M059J (cell line): ENCODE measurements around the gene PNMA8A. TPM values are rescaled to one million over a fixed set of nuclear protein-coding genes. Genes with fewer than 3 reads are reported as not detected.
"Not testable (repeated sequence)": the region's sequence is repeated elsewhere in the genome, so short reads cannot be mapped to it uniquely, and the experiment has no call there.

Experiments used
- DNase-seq: peaks from one replicate; pipeline ENCODE4 v3.0.0-alpha.2; 2012; ENCODE audit warnings: low read depth
- total RNA-seq: library from RNA; depleted of rRNA; stranded (reverse); fragments of >200 nt; shearing (Covaris generic); gene quantifications from 2 replicates; pipeline ENCODE4 v1.2.3, GENCODE V29; 2014

Gene PNMA8A
- total RNA-seq, 1 experiment from 2014 or later = 5.0 TPM

DNA sequence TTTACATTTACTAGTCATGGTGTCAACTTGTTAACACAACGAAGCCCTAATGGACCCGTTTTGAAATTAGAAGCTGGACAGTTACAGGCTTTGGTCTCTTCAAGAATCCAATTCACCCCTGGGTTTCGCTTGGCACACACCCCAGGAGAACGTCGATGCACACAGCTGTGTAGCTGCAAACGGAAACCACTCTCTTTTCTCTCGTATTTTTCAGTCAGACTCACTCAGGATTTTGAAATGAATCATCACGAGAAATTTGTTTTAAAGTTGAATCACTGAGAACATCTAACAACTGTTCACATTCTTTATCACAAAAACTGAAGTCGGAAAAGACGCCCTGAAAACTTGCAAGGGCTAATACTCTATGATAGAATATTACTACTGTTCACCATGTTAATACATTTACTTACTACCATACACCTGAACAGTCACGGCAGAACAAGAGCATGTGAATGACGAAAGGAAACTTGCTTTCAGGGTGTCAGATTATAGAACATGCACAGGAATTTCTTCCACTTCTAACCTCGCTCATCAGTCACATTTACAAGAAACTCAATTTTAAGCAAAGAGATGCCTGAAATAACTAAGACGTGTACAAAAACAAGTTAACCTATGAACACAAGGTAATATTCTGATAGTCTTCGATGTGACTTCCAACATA, 4.7 kb downstream of the PNMA8A start:
- peak; percentile 64 for DNase-seq

DNA sequence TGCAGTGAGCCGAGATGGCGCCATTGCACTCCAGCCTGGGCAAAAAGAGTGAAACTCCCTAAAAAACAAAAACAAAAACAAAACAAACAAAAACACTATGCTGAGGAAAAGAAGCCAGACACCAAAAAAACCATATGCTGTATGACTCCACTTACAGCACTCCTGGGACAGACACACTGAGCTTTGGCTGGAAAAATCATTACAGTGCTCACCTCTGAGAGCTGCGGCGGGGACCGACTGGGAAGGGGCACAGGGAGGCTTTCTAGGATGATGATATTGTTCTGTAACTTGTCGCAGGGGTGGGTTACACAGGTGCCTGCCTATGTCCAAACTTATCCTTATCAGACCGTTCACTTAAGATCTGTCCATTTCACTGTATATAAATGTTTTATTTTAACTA, 7.8 kb downstream of the PNMA8A start:
- DNase-seq = no peak

DNA sequence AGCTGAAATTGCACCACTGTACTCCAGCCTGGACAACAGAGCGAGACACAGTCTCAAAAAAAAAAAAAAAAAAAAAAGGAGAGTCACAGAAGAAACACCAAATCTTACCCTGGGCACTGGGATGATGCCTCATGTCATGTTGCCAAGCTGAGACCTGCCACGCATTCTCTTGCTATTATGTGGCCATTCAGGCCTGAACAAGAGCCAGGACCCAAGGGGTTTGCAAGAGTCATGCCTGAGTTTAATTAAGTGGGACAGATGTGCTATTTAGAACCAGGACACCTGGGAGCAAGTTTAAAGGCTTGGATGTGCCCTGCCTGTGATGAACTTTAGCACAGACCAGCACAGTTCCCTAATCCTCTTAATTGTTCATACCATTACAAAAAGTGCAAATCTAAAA, 9.8 kb downstream of the PNMA8A start:
- peak; percentile 39 for DNase-seq

GRCh38 chr19:46460981-46461380, 10.4 kb downstream of the PNMA8A start:
- DNase-seq = no peak

- no peak for DNase-seq
These were observed 11.3 kb downstream of the PNMA8A start for GRCh38 chr19:46460055-46460454.

- no peak for DNase-seq
These were observed 14.4 kb downstream of the PNMA8A start for GRCh38 chr19:46456930-46457329.

DNA sequence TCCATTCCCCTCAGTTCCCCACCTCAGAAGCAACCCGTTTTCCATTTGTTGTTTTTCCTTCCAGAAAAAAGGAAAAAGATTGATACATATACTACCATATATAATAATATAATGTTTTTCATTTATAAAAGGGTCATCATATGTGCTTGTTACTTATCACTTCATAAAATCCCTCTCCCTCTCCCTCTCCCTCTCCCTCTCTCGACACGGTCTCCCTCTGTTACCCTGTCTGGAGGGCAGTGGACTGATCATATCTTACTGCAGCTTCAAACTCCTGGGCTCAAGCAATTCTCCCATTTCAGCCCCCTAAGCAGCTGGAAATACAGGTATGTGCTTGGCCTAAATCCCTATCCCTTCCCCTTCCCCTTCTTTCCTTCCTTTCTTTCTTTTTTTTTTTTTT, 17.1 kb downstream of the PNMA8A start:
- DNase-seq = no peak

- DNase-seq = no peak
These were observed 17.7 kb downstream of the PNMA8A start for GRCh38 chr19:46453661-46454060.

DNA sequence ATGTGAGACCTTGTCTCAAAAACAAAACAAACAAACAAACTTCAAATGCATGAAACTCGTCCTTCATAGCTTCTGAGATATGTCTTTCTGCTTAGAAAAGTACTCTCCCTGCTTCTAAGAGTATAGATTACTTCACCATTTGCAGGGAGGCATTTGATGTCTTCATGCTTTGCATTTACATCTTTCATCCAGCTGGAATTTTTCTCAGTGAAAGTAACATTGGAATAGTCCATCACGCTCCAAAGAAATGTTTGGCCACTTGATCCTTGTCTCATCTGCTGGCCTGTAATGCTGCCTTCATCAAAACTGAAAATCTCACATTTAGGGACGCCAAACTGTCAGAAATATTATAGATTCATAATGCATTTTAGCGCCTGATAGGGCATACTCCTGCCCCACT, 19.2 kb downstream of the PNMA8A start:
- DNase-seq = no peak

GRCh38 chr19:46451352-46451751, 20.0 kb downstream of the PNMA8A start:
- DNase-seq = no peak

- DNase-seq = no peak
These were observed 20.6 kb downstream of the PNMA8A start for GRCh38 chr19:46450737-46451136.

DNA sequence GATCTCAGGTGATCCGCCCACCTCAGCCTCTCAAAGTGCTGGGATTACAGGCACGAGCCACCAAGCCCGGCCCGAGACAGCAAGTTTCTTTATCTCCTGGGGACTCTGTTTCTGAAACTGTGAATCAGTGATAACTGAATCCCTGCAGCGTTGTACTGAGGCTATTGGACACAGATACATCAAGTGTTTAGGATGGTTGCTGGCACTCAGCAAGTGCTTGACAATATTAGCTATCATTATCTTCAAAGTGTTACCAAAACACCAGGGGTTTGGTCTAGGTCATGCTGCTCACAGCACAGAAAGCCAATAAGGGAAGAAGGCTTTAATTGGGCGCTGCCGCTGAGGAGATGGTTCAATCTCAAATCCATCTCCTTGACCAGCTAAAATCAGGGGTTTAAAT, 22.1 kb downstream of the PNMA8A start:
- no peak for DNase-seq

DNA sequence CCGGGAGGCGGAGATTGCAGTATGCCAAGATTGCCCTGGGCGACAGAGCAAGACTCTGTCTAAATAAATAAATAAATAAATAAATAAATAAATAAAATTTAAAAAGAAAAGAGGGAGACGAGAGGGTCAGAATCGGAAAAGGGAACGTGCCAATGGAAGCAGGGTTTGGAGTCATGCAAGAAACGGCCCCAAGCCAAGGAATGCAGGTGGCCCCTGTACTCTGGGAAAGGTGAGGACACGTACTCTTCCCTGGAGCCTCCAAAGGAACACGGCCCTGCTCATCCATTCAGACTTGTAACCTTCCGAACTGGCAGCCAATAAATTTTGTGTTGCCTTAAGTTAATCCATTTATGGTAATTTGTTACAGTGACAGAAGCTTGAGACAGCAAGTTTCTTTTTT, 22.8 kb downstream of the PNMA8A start:
- DNase-seq = no peak

DNA sequence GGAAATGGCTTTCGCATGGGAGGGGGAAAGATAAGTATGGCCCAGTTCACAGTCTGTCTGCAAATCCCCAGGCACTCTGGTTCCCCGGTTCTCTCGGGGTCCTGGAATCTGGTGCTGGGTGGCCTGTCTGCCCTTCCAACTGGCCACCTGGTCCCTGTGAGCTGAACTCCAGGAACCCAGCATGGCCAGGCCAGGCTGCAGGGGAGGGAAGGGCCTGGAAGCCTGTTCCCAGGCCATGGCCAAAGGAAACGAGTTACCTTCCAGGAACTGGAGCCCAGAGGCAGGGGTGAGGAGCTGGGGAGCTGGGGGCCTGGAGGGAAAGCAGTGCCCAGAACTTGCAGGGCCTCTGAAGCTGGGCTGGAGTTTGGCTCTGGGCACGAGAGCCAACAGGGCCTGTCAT, 23.5 kb downstream of the PNMA8A start:
- no peak for DNase-seq

DNA sequence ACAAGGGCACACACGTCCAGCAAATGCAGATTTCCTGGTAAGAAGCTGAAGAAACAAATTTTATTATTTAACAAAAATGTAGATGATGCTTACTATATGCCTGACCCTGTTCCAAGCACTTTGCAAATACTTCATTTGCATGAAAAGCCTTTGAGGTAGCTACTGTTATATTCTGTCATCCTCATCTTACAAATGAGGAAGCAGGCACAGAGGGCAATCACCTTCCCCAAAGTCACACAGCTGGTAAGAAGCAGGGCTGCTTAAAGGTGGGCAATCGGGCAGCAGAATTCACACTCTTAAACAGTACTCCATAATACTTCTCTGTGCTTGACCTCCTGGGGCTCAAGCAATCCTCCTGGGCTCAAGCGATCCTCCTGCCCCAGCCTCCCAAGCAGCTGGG, 24.4 kb downstream of the PNMA8A start:
- no peak for DNase-seq

GRCh38 chr19:46446021-46446420, 25.3 kb downstream of the PNMA8A start:
- DNase-seq = no peak

GRCh38 chr19:46442808-46443450, 28.4 kb downstream of the PNMA8A start:
- DNase-seq = peak; percentile 79

- DNase-seq = no peak
These were observed 29.5 kb downstream of the PNMA8A start for GRCh38 chr19:46441866-46442265.

DNA sequence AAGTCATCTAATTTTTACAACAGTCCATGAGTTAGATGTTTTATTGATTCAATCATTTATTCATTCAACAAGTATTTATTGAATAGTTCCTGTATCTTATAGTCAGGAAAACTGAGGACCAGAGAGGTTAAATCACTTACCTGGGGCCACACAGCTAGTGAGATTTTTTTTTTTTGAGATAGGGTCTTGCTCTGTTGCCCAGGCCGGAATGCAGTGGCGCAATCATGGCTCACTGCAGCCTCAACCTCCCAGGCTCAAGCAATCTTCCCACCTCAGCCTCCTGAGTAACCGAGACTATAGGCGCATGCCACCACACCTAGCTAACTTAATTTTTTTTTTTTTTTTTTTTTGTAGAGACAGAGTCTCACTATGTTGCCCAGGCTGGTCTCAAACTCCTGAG, 35.7 kb downstream of the PNMA8A start:
- DNase-seq = not testable (repeated sequence)

DNA sequence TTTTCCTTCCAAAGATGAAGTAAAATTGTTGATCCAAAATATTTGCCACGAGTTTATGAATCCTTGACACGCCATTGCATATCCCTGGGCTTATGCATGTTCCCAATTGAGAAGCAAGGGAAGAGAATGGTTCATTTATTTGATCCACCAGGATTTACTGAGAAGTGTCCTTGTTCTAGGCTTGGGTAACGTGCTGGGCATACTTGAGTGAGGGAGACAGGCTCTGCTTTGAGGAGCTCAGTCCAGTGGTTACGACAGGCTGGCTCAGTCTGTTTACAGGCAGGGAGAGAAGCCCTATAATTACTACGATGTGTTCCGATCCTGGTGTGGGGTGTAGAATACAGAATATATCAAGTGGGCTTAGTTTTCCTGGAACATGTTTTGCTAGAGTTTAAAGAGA, 36.4 kb downstream of the PNMA8A start:
- DNase-seq = no peak

GRCh38 chr19:46433470-46433869, 37.9 kb downstream of the PNMA8A start:
- not testable (repeated sequence) for DNase-seq

DNA sequence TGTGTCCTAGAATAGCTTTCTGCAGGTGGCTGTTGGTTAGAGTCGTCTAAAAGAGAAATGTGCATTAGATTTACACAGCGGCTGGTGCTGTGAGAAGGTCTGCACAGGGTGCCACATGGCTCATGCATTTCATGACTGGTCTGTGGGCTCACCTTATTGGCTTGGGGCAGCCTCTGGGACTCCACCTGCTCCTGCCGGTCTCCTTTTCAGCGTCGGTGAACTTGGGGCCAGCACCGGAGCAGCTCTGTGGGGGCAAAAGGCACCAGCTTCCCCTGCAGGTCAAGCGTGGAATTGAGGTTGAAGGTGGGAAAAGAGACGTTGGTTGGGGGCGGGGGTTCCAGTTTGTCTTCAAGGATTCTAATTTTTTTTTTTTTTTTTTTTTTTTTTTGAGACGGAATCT, 39.5 kb downstream of the PNMA8A start:
- DNase-seq = no peak

GRCh38 chr19:46429999-46430398, 41.4 kb downstream of the PNMA8A start:
- no peak for DNase-seq
